Muscle of back (tissue), 11 donors: ENCODE data around the gene VEGFD. TPM values are rescaled to one million over a fixed set of nuclear protein-coding genes. Genes with fewer than 3 reads are reported as not detected.

Experiments used
- DNase-seq, 3 donors: peaks; one replicate each; pipeline versions ENCODE4 v3.0.0 to v3.0.0-alpha.2; 2013
- polyA plus RNA-seq, 10 donors: library from polyadenylated mRNA; unstranded; fragments of 120-200 nt; gene quantifications; one replicate each; pipeline ENCODE4 v1.2.1, GENCODE V29; 2013; ENCODE audit not compliant: insufficient read length in 10 of 10

VEGFD gene
- polyA plus RNA-seq, 10 donors, result 0.34 to 1.6 (median 0.86) TPM

DNA sequence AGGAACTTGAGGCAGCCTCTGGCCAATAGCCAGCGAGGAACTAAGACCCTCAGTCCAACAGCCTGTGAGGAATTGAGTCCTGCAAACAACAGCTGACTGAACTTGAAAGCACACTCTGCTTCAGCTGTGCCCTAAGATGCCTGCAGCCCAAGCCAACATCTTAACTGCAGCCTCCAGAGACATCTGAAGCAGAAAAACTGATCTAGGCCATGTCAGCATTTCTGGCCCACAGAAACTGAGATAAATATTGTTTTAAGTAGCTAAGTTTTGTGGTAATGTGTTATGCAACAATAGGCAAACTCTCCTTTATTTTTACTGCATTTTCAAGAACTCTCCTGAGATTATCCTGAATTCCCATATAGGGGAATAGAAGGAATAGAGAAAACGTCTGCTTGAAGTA is 24.5 kb downstream of the VEGFD start:
- DNase-seq, result no peak

DNA sequence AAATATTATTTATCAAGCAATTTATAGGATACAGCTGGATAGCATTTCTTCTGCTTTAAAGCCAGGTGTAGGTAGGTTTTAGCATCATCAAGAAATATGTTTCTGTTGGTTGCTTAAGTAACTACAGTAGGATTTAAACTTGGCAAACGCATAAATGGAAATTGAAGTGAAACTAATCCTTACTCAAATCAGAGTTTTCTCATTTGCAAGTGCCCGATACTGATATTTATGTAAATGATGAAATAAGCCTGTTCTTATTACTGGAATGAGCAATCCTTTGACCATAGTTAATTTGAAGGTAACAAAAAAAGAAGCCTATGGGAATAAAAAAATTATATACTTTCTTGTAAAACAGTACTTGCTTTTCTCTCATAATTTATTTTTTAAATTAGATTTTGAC is 25.7 kb downstream of the VEGFD start:
- no peak for DNase-seq

DNA sequence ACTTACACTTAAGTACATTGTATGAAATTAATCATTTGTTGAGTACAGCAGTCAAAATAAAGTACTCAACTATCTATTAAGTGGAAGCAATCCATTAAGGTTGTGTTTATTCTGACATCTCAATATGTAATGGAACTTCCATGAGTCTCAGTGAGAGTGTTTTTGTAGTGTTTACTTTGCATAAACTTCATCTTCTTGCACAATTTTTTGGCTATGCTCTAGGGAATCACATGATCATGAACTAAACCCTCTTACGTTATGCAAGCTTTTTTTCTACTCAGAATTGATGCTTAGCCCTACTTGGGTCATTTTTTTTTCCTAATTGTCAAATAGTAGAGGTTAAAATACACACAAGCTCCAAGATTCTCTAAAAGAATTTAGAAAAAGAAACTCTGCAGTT is 27.8 kb downstream of the VEGFD start:
- peak in 1 of 3 donors; percentile 37 for DNase-seq

DNA sequence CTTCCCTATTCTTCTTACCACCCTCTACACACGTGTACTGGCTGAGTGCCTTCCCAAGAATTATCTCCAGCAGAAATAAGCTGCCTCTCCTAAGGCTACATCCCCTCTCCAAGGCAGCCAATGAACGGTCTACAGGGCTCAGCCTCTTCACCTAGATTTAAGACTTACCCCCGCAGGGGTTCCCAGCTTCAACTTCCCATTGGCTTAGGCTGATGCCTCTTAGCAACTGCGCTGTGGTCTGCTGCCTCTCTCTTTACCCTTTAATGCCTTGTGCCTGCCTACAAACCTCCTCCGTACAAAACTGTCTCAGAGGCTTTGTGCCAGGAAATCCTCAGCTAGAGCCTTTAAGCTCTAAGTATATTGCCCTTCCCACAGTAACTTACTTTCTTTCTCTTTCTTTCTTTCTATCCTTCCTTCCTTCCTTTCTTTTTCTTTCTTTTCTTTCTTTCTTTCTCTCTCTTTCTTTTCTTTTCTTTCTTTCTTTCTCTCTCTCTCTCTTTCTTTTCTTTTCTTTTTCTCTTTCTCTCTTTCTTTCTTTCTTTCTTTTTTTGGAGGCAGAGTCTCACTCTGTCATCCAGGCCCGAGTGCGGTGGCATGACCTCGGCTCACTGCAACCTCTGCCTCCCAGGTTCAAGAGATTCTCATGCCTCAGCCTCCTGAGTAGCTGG is 33.8 kb downstream of the VEGFD start:
- peak in 1 of 3 donors; percentile 11 for DNase-seq

DNA sequence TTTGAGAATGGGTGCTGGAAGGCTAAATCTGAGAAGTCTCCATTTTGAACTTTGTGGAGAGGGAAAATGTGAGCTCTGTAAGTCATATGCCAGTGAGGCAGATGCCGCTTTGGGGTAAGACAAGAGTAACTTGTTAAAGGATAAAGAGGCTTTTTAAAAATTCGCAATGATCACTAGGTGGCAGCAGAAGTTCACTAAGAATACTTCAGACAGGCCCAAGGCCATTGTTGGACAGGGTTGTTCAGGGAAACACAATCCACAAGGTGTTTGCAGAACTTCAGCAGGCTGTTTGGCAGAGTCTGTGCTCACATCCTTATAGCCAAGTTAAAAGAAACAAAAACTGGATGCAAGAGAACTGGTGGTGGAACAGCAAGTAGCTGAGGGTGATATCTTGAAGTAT is 35.2 kb downstream of the VEGFD start:
- peak; percentile 45 to 73 (median 58) for DNase-seq

- DNase-seq, result no peak
Observed at GRCh38 chrX:15345976-15346375, 38.2 kb downstream of the VEGFD start.

DNA sequence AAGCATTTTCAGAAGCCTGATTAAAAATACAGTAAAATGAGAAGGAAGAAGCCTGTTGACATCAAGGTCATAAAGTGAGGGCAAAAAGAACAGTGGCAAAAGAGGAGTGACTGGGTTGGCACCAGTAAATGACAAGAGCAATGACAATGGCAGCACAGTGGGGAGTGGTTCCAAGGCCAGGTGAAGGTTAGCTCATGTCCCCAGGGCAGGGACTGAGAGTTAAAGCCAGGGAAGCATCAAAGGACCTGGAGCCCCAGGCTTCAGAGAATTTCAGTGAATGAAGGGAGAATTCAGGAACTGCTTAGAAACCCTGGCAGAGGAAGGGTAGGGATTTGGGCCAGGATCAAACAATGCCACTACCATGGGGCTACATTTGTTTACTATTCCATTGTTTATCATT is 40.1 kb downstream of the VEGFD start:
- no peak for DNase-seq

DNA sequence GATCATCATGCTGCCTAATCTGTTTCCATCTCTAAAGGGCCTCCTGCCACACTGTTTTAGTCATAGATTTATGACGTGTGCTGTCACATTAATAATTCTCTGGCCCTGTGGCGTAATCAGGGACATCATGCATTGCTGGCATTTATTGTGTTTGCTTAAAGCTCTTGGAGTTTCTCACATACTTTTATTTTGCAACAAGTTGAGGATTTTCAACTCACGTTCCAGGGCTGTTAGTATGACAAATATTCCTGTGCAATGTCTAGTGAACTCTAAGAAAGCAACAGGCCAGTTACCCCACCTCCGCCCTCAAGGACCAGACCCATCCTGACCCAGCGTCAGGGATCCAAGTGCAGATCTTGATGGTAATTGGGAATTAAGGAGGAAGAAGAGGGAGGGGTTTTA is 41.1 kb downstream of the VEGFD start:
- no peak for DNase-seq

DNA sequence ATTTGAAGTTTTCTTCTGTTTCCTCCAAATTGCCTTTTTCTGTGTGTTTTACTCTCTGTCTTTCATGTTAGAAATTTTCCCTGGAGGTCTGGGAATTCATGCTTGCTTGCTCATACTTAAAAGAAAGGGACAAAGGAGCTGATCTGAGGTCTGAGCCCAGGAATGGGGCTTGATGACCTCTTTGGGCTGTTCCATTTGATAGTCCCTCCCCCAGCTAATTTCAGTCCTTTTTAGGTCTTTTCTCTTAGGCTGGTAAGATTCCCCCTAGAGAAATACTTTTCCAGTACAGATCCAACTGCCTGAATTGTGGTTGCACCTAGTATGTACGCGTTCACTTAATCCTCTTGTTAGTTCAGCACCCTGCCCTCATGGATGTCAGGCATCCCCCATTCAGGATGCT is 43.3 kb downstream of the VEGFD start:
- no peak for DNase-seq

GRCh38 chrX:15336023-15336413 is 48.2 kb downstream of the VEGFD start:
- DNase-seq, result peak; percentile 14 to 41 (median 27)

DNA sequence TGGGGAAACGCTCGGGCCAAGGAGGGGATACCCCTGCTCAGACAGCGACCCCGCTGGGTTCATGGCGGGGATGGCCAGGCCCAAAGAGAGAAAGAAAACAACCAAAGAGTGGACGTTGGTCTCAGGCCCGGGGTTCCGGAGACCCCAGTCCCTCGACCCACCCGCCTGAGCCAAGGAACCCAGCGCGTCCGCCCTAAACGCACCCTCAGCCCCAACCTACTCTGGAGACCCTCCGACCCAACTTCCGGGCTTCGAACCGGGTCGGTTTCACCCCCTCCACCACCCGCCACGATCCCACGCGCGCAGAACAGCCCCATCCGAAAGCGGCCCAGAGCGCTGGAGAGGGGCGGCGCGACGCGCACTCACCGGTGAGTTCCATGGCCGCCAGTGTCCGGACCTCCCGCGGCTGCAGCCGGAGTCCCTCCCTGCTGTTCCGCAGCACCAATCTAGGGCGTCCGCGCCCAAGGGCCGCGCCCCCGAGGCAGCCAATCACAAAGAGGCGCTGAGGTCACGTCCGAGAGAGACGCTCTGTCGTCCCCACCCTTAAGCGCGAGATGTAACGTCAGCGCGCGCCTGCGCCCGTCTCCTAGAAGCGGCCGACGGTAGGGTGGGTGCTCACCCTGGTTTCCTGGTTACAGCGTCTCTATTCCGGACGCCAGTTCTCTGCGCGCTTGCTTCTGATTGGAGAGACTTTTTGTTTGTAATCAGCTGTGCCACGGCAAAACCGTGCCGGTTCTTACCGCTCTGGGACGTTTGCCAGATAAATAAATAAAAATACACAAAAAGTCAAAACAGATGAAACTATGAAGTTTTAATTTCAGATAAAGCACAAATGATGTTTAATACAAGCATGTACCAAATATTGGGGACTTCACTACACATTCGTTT is 48.8 kb downstream of the VEGFD start, which contains the start of gene PIGA:
PIGA (minus strand) TSS at position 389 of the 888 bp plus-strand sequence. CDS start 3,593 bp downstream, outside the sequence.
- DNase-seq, result peak; percentile 95 to 97 (median 96)

DNA sequence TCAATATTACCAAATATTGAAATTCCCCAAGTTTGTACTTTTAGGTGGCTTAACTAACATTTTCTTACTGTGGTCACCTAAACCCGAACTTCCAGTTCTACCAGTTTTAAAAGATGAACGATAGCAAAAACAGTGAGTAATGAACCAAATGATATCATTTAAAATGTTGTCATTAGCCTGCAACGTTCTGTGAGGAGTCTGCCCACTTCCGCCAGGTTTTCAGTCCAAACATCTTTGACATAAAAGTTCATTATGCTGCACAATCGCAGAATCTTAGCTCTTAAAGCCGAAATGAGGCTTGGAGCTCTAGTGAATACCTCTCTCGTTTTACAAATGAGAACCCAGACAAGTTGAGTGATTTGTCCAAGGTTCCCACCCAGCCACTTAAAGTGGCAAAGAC is 49.7 kb downstream of the VEGFD start:
- peak in 1 of 3 donors; percentile 8 for DNase-seq

DNA sequence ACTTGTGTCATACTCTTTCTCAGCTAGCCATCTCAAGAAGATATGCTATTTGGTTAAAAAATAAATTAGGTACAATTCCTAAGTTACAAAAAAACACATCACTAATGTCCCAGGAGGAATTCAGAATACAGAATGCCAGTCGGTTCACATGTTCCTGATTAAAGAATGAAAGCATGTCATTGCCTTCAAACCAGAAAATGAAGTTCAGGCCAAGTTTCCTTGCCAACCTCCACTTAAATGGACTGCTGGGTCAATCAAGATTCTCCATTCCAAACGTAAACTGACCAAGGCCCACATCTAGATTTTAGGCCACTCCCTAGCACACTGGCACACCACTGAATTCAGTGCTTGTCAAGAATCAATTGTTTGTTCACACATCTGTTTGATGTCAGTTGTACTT is 55.4 kb downstream of the VEGFD start:
- no peak for DNase-seq

GRCh38 chrX:15328131-15328530 is 56.1 kb downstream of the VEGFD start:
- no peak for DNase-seq

DNA sequence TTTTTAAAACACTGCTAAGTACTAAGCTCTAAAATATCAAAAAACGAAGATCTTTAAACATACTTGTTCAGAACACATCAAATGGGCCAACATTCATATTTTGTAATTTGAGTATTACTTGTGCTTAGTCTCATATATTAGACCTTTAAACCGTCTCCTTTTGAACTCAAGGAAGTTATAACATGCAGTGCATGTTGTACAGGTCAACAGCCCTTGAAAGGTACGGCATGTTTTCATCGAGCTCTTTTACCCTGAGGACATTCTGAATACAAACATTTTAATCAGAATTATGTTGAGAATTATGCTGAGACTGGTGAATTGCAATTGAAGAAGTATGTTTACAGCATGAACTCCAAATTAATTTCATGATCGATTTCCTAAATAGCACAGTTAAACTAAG is 61.7 kb downstream of the VEGFD start:
- DNase-seq, result no peak

DNA sequence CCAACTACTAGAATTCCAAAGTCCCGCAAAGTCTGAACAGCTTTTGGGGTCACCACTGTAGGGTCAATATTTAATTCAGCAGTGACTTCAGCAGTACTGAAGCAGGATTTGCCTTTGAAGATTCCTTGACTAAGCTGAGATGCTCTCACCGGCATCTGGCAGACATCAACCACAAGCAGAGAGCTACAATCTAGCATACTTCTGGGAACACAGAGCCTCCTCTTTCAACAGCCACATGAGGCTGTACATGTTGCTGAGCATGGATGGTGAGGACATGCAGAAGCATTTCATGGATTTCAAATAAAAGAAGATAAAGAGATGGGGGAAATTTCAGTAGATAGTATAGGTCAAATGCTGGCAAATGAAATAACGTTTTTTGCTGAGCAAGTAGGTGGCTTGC is 62.1 kb downstream of the VEGFD start:
- DNase-seq, result no peak

GRCh38 chrX:15321447-15321846 is 62.8 kb downstream of the VEGFD start:
- no peak for DNase-seq

GRCh38 chrX:15320297-15320696 is 63.9 kb downstream of the VEGFD start:
- DNase-seq, result no peak

DNA sequence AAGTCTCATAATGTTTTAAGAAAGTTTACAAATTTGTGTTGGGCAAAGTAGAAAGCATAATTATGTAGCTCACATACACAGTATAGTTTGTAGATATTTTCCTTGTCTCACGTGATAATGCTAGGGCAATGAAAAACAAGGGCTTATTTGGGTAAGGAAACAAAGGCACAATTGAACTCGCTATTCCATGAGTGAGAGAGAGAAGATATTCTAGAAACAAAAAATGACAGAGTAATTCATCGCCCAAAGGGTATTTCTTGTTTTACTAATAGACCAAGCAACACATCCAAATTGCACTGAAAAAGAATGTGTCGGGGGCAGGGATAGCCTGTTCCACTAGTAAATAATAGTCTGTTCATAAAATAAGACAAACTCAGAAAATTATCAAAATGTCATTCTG is 65.1 kb downstream of the VEGFD start:
- DNase-seq, result no peak

GRCh38 chrX:15315509-15315908 is 68.7 kb downstream of the VEGFD start, which contains the start of gene ASB11:
Gene ASB11 (minus strand): TSS chrX:15315640. CDS start chrX:15315605, 35 bp downstream.
- DNase-seq, result no peak

DNA sequence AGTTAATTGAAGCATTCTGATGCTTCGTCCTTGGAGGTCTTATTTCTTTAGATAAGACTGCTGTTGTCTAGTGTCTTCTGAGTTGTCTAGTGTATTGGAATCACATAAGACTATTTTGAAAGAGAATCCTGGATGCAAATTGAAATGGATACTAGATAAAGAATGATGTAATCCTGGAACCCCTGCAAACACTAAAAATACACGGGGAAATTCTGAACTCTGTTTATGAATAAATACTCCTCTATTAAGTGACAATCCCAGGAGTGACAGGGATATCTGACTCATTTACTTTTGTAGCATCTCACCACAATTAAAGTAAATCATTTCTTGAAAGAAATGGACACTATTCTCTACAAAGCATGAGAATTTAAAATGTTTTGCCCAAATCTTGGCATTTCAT is 69.7 kb downstream of the VEGFD start:
- DNase-seq, result no peak

DNA sequence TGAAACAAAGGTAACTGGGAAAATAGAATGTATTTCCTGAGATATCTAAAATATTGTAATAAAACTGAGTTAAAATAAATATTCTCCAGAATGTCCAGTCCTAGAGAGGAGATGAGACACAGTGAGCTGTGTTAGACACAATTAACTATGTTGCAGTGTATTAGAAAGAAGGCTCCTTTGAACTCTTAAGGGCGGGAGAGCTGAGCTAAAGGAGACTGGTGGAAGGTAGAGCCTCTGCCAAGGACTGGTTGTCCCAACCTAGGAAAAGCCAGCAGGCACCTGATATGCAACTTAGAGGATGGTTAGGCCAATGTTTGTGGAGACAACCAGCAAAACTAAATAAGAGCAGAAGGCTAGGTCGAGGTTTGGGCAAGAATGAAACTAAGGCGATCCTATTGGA is 73.1 kb downstream of the VEGFD start:
- DNase-seq, result no peak

- DNase-seq, result peak; percentile 69 to 84 (median 71)
Observed at GRCh38 chrX:15310117-15310516, 74.1 kb downstream of the VEGFD start.
